ENCODE measurements around the gene OXCT2. TPM values are rescaled to one million over a fixed set of nuclear protein-coding genes. Genes with fewer than 3 reads are reported as not detected.
A peak's percentile ranks its signal among the peaks of the same experiment; 100 is the strongest.
"Not testable (repeated sequence)": the region's sequence is repeated elsewhere in the genome, so short reads cannot be mapped to it uniquely, and the experiment has no call there.

The OXCT2 gene
- total and polyA plus RNA-seq, 8 donors: 0.15 to 0.82 (median 0.38) TPM; not detected in 1

DNA sequence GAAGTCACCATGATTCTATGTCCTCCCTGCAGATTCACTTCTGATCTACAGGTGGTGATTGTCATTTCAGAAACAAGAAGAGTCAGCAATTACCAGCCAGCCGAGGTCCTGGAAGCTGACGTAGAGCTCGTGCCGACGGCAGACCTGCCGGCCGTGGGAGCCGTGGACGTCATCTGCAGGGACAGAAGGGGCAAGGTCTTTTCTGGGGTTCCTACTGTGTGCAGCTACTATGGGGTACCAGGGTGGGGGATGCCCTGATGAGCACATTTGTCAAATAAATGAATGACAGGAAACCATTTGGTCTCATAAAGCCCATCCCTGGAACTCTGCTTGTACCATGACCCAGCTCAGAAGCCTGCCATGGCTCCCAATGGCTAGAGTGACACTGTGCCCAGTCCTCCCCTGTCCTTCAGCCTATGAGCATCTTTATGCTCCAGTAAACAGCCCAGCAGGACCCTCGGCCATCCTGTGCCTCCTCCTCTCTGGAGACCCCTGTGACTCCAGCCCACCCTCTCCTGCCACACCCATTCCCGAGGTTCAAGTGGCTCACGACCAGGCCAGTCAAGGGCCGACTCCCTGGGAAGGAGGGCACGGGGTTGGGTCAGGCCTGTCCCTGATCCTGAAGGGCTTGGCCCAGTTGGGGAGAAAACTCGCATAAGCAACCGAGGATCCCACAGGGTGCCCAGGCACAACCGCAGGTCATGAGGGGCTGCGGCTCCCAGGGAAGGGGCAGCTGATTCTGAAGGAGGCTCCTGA is 7.4 kb downstream of the OXCT2 start:
- H3K4me3 ChIP-seq; intact Hi-C loops (cut with DNase I); H3K9me3 ChIP-seq; H3K27me3 ChIP-seq; H3K27ac ChIP-seq; H3K4me1 ChIP-seq: not testable (repeated sequence)
- H3K36me3 ChIP-seq: peaks cover 0 to 11% of the 10 kb centered on the region in 2 donors
- DNase-seq (peak in 1 of 4 donors; percentile 74), ATAC-seq (peak; percentile 20)

DNA sequence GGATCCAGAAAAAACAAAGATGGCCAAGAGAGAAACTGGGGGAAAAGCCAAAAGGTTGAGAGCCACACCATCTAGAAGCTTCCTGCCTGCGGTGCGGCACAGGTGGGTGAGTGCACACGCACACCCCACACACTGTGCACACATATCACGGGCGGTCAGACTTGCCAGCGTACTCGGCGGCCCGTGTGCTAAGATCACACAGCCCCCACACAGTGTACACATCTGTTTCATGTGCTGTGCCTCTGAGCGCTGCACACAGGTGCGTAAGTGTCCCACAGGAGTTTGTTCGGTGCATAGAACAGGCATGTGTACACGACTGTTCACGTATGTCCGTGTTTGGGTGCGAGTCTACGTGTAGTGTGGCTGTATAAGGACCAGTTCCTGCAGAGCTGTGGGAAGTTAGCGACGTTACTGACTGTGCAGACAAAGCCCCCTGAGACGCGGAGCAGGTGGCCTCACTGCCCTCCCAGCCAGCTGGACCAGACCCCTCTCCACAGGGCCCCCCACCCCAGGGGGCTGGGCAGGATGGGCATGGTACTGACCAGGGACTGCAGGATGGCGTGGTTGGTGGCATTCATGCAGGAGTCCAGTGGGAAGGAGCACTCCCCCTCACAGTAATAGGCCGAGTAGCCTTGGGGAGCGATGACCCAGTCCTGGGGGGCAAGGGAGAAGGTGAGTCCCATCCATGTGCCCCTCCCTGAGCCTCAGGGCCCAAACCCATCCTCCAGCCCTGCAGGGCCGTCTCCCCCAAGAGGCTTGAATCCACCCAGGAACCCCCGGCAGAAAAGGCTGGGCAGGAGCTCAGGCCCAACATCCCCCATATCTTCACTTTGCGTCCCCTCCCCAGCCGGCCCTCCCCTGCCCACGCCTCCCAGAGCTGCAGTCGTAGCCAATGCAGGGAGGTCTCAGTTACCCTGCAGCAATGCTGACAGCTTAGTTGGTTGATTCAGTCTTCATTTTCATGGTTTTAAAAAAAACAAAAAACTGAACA is 8.3 kb downstream of the OXCT2 start:
- Histone ChIP-seq H3K4me1 (no peaks in the 10 kb centered on the region), H3K36me3 (peaks cover 0 to 20% of the 10 kb centered on the region in 2 donors), H3K9me3 (no peaks in the 10 kb centered on the region), H3K4me3 (no peak overlapping the region), H3K27ac (no peak overlapping the region), H3K27me3 (no peaks in the 10 kb centered on the region)
- ATAC-seq (no peak), DNase-seq (no peak)
- TF ChIP-seq, protein P1, sequence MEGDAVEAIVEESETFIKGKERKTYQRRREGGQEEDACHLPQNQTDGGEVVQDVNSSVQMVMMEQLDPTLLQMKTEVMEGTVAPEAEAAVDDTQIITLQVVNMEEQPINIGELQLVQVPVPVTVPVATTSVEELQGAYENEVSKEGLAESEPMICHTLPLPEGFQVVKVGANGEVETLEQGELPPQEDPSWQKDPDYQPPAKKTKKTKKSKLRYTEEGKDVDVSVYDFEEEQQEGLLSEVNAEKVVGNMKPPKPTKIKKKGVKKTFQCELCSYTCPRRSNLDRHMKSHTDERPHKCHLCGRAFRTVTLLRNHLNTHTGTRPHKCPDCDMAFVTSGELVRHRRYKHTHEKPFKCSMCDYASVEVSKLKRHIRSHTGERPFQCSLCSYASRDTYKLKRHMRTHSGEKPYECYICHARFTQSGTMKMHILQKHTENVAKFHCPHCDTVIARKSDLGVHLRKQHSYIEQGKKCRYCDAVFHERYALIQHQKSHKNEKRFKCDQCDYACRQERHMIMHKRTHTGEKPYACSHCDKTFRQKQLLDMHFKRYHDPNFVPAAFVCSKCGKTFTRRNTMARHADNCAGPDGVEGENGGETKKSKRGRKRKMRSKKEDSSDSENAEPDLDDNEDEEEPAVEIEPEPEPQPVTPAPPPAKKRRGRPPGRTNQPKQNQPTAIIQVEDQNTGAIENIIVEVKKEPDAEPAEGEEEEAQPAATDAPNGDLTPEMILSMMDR (IDR thresholded peaks at IDR 0.05): no peak
- intact Hi-C loops (cut with DNase I): no loop called here

GRCh38 chr1:39761557-39762260 is 9.4 kb downstream of the OXCT2 start:
- peaks cover 0 to 32% of the 10 kb centered on the region in 2 donors for H3K36me3 ChIP-seq
- no peak for ATAC-seq
- H3K4me3 ChIP-seq: no peak overlapping the region
- no peak for DNase-seq
- H3K27ac ChIP-seq: no peak overlapping the region
- intact Hi-C loops (cut with DNase I): no loop called here
- no peaks in the 10 kb centered on the region for H3K27me3 ChIP-seq
- H3K9me3 ChIP-seq: no peaks in the 10 kb centered on the region
- no peaks in the 10 kb centered on the region for H3K4me1 ChIP-seq
- TF ChIP-seq, protein P1 (IDR thresholded peaks at IDR 0.05): no peak

- Histone ChIP-seq H3K36me3 (peaks cover 0 to 36% of the 10 kb centered on the region in 2 donors), H3K4me1 (no peaks in the 10 kb centered on the region), H3K4me3 (no peak overlapping the region), H3K27ac (no peak overlapping the region), H3K9me3 (no peaks in the 10 kb centered on the region), H3K27me3 (no peaks in the 10 kb centered on the region)
- TF ChIP-seq, protein P1 (IDR thresholded peaks at IDR 0.05): no peak
- intact Hi-C loops (cut with DNase I): no loop called here
- DNase-seq (no peak), ATAC-seq (no peak)
Observed at GRCh38 chr1:39761016-39761415, 10.1 kb downstream of the OXCT2 start.

- Histone ChIP-seq H3K9me3 (no peaks in the 10 kb centered on the region), H3K27me3 (no peaks in the 10 kb centered on the region), H3K27ac (no peak overlapping the region), H3K4me1 (no peaks in the 10 kb centered on the region), H3K36me3 (peaks cover 0 to 43% of the 10 kb centered on the region in 2 donors), H3K4me3 (no peak overlapping the region)
- DNase-seq (no peak), ATAC-seq (no peak)
- TF ChIP-seq, protein P1 (IDR thresholded peaks at IDR 0.05): no peak
- intact Hi-C loops (cut with DNase I): no loop called here
Observed at GRCh38 chr1:39760074-39761008, 10.8 kb downstream of the OXCT2 start.
